Activated CD4-positive, alpha-beta T cell treated with anti-CD3 and anti-CD28 coated beads, Interleukin-2, amount 50 U/mL, for 1 hour (primary cell): ENCODE measurements around the gene SERPINB6.
"Not testable (repeated sequence)": the region's sequence is repeated elsewhere in the genome, so short reads cannot be mapped to it uniquely, and the experiment has no call there.

Experiments
- DNase-seq: peaks from one replicate; pipeline ENCODE4 v3.0.0-alpha.2; 2020

Gene SERPINB6

DNA sequence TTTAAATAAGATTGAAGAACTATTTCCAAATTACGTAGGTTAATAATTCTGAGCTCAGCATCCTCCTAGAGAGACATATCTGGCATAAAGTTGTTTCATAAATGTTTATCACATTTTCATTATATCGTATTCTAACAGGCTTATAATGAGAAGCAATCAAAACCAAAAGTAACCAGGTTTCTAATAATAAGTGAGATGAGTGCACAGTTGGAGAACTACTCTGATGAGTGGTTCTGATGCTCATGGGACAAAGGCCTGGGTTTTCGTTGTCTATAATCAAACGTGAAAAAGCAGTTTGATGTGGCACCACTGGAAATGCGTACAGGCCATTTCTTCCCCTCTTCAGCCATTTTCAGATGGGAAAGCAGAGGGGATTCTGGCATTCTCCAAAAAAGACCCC is 4.7 kb upstream of the SERPINB6 start:
- DNase-seq: no peak

GRCh38 chr6:2973676-2974075 is 2.3 kb upstream of the SERPINB6 start:
- DNase-seq: no peak

DNA sequence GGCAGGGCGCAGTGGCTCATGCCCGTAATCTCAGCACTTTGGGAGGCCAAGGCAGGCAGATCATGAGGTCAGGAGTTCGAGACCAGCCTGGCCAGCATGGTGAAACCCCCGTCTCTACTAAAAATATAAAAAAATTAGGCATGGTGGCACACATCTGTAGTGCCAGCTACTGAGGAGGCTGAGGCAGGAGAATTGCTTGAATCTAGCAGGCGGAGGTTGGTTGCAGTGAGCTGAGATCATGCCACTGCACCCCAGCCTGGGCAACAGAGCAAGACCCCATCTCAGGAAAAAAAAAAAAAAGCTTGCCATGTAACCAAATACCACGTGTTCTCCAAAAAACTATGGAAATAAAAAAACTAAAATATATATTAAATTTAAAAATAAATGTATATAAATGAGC is 1.8 kb upstream of the SERPINB6 start:
- not testable (repeated sequence) for DNase-seq

DNA sequence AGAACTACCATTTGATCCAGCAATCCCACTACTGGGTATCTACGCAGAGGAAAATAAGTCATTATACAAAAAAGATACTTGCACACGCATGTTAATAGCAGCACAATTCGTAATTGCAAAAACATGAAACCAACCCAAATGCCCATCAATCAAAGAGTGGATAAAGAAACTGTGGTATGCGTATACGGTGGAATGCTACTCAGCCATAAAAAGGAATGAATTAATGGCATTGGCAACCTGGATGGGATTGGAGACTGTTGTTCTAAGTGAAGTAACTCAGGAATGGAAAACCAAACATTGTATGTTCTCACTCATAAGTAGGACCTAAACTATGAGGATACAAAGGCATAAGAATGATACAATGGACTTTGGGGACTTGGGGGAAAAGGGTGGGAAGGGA is 1.3 kb upstream of the SERPINB6 start:
- DNase-seq: not testable (repeated sequence)

DNA sequence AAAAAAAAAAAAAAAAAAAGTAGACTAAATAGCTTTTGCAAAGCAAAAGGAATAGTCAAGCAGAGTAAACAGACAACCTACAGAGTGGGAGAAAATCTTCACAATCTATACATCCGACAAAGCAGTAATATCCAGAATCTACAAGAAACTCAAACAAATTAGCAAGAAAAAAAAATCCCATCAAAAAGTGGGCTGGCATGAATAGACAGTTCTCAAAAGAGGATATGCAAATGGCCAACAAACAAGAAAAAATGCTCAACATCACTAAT is 786 bp upstream of the SERPINB6 start:
- not testable (repeated sequence) for DNase-seq

DNA sequence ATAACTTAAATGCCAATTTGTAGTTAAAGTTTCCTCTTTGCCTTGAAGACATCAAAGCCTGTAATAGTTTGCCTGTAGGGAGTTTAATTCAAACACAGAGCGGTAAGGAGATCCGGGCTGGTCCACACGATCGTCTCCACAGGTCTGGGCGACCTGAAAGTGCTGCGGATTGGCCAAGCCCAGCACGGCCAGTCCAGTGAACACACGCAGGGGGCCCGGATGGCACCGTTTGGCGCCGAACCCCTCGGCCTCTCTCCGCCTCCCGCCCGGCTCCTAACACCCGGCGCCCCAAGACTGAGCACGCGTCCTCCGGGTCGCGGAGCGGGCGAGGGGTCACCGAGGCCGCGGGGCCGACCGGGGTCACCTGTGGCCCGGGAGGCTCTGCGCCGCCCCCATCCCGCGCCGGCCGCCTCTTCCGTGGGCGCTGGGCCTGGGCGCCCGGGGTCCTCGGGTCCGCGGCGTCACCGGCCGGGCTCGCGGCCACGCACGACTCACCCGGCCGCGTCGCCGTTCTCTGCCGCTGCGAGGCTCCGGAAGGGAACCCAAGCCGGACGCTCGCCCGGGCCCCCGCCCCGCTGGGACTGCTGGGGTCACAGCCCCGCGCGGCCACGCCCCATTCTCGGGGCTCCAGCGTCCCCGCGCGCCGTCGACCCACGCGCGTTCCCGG is 481 bp downstream of the SERPINB6 start:
- DNase-seq: peak; percentile 30

DNA sequence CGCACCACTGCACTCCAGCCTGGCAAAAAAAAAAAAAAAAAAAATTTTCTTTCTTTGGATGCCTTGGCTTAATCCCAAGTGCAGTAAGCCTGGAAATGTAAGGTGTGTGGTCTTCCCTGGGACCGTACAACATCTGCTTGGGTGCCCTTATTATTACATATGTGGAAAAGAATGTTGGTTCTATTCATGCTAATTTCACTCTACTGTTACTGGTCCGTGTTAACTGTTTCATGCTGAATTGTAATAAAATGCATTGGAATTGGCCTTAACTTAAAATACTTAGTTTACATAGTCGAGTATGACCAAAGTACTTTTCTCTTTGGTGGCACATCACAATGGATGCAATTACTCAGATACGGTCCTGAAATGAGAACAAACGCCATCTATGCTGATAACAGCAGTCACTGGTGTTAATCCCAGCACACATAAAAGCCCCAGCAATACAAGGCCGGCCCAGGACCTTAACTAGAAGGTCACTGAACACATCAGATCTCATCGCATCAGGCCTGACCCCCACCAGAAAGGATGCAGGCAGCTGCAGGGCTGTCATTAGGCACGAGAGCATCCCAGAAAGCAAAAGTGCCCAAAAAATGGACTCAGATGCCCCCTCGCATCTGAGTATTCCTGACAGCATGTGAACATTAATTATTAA is 1.2 kb downstream of the SERPINB6 start:
- no peak for DNase-seq

GRCh38 chr6:2969549-2969948 is 1.8 kb downstream of the SERPINB6 start:
- DNase-seq: no peak

- no peak for DNase-seq
These were observed 2.7 kb downstream of the SERPINB6 start for GRCh38 chr6:2968600-2969135.

DNA sequence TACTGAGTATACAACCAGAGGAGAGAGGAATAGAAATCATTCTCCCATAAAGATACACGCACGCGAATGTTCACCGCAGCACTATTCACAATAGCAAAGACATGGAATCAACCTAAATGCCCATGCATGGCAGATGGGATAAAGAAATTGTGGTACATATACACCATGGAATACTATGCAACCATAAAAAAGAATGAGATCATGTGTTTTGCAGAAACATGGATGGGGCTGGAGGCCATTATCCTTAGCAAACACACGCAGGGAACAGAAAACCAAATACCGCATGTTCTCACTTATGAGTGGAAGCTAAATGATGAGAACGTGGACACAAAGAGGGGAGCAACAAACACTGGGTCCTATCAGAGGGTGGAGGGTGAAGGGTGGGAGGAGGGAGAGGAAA is 3.4 kb downstream of the SERPINB6 start:
- no peak for DNase-seq

DNA sequence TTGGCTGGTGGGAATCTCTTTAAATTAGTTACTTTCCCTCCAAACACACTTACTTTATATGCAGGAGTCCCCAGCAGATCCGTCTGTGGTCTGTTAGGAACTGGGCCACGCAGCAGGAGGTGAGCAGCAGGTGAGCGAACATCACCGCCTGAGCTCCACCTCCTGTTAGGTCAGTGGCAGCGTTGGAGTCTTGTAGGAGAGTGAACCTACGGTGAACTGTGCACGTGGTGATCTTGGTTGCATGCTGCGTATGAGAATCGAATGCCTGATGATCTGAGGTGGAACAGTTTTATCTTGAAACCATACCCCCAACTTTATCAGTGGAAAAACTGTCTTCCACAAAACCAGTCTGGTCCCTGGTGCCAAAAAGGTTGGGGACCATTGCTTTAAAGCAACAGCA is 5.0 kb downstream of the SERPINB6 start:
- DNase-seq: no peak

DNA sequence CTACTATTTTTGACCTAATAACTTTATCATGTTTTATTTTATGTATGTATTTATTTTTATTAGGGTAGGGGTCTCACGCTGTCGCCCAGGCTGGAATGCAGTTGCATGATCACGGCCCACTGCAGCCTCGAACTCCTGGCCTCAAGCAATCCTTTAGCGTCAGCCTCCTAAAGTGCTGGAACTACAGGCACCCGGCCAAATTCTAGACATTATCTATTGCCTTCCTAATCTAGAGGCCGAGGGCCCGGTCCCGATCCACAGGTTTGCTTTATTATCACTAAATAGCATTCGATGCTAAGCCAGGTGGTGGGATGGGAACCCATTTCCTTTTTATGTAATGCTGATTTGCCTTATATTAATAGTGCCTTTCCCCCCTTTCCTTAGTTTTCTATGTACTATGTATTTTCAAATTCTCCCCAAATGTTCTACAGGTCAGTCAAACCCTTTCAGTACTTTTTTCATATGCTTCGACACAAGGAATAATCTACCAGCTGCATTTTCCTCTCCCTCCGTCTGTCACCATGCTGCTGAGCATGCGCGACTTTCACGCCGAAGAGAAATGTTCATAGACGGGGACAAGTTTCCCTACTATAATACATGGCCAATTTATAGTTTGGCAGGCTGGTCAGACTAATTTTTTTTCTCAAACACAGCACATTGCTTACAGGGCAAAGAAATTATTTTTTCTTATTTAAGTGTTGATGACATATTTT is 6.4 kb downstream of the SERPINB6 start:
- DNase-seq: no peak

GRCh38 chr6:2963756-2964155 is 7.6 kb downstream of the SERPINB6 start:
- no peak for DNase-seq

- no peak for DNase-seq
These were observed 8.7 kb downstream of the SERPINB6 start for GRCh38 chr6:2962636-2963035.

- DNase-seq: no peak
These were observed 9.4 kb downstream of the SERPINB6 start for GRCh38 chr6:2962004-2962403.

DNA sequence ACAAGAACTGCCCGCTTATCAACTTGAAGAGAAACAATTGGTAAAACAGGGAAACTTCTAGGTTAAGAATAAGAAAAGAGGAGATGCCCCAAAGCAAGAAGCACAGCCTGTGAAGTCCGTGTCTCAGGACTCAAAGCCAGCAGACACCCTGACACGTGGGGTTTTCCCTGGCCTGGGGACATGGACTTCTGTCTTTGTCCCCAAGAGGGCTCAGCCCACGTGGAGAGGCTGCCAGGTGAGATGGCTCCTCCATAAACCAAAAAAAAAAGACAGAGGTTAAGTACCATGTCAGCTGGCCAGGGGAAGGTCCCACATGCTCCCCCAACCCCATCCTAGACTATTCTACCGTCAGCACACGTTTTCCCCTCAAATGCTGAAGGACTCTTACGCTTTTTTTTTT is 9.9 kb downstream of the SERPINB6 start:
- DNase-seq: no peak

GRCh38 chr6:2960935-2961334 is 10.4 kb downstream of the SERPINB6 start:
- no peak for DNase-seq

- no peak for DNase-seq
These were observed 11.3 kb downstream of the SERPINB6 start for GRCh38 chr6:2959909-2960719.

DNA sequence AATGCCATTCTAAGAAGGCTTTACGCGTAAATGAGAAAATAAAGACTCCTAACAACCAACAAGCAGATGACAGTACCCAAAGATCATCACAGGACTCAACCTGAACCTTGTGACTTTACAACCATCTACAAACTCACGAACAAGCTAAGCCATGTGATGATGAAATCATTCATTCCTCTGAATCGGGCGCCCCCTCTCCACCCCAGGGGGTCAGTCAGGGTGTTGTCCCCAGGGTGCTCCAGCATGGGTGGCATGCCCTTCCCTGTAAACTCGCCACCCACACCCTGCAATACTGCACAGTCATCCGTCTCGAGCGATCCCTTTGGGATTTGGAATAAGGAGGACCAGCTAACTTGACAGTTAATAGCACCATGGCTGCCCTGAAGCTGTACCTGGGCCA is 12.6 kb downstream of the SERPINB6 start:
- DNase-seq: no peak

GRCh38 chr6:2958331-2958711 is 13.0 kb downstream of the SERPINB6 start:
- no peak for DNase-seq

- no peak for DNase-seq
These were observed 13.6 kb downstream of the SERPINB6 start for GRCh38 chr6:2957696-2958330.

GRCh38 chr6:2956930-2957685 is 14.3 kb downstream of the SERPINB6 start:
- DNase-seq: no peak
